ENCODE results near the gene CFDP1.

CFDP1 gene

GRCh38 chr16:75413951-75414350, 19.4 kb downstream of the CFDP1 start:
- no peak for DNase-seq (ENCODE audit: low read depth in 2 of 3, low spot score in 1 of 3)

DNA sequence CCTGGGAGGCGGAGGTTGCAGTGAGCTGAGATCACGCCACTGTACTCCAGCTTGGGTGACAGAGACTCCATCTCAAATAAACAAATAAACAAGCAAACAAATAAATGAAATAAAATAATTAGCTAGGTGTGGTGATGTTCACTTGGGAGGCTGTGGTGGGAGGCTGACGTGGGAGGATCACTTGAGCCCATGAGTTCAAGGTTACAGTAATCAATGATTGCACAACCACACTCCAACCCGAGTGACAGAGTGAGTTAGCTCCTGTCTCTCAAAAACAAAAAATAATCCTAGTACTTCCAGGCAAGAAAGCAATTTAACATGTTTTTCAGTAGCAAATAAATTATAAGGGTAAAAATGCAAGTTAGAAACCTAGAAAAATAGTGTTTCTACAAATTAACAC, 26.4 kb downstream of the CFDP1 start:
- no peak for DNase-seq (ENCODE audit: low read depth in 2 of 3, low spot score in 1 of 3)

- no peak for DNase-seq (ENCODE audit: low read depth in 2 of 3, low spot score in 1 of 3)
These were observed 30.4 kb downstream of the CFDP1 start for GRCh38 chr16:75402821-75403475.

DNA sequence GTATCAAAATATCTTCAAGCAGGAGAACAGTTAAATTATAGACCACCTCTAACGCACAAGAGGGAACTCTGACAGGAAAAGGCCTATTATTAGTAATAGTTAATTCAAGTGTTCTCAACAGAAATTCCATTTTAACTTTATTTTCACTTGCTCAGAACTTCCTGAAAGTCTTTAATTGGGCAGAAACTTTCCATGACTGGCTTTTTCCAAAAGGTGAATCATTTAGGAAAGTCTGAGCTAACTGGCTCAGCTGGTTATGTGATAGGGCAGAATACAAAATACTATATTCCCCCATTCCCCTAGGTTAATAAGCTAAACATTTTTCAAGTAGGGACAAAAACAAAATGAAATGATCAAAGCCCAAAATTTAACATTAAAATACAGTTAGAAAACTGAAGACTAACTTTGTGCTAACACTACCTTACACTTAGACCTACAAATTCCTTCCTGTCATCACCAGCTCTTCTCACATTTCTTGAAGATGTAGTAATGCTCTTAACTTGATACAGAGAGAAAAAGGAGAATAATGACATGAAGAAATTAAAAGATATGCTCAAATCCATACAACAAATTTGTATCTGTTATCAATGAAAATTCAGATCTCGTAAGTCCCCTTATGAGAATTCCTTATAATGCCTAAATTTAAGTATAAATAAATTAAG, 31.0 kb downstream of the CFDP1 start:
- DNase-seq (ENCODE audit: low read depth in 2 of 3, low spot score in 1 of 3) = peak in 1 of 3 donors; percentile 30

GRCh38 chr16:75401691-75402090, 31.6 kb downstream of the CFDP1 start:
- DNase-seq (ENCODE audit: low read depth in 2 of 3, low spot score in 1 of 3) = no peak

DNA sequence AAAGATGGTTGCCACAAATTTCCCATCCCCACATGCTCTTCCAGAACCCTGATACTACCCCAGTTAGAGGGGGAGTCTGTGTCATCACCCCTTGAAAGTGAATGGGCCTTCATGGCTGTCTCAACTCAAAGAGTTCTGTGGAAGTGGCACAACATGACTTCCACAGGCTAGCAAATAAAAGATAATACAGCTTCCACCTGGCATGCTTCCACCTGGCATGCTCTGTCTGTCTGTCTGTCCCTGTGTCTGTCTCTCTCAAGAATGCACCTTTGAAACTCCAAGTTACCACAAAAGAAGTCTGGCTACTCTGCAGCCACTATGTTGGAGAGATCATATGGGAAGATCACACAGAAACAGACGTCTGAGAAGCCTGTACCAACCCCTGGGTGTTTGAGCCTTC, 35.0 kb downstream of the CFDP1 start:
- no peak for DNase-seq (ENCODE audit: low read depth in 2 of 3, low spot score in 1 of 3)

DNA sequence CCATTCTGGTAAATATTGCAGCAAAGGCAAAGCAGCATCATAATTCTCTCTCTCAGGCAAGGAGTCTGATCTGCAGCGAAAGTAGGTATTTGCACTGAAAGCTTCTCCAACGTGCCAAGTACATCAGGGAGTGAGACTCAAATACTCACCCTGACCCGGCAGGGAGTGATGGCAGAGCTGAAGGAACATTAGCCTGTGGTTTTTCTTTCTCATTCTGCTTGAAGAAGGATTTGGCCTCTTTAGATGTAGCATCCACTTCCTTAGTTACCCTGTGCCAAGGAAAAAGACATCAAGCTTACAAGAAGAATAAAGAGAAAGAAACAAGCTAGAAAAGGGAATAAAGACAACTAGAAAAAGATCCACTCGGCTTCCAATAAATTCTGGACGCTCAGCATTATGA, 38.4 kb downstream of the CFDP1 start:
- DNase-seq (ENCODE audit: low read depth in 2 of 3, low spot score in 1 of 3) = no peak

GRCh38 chr16:75392906-75393305, 40.4 kb downstream of the CFDP1 start:
- DNase-seq (ENCODE audit: low read depth in 2 of 3, low spot score in 1 of 3) = no peak

DNA sequence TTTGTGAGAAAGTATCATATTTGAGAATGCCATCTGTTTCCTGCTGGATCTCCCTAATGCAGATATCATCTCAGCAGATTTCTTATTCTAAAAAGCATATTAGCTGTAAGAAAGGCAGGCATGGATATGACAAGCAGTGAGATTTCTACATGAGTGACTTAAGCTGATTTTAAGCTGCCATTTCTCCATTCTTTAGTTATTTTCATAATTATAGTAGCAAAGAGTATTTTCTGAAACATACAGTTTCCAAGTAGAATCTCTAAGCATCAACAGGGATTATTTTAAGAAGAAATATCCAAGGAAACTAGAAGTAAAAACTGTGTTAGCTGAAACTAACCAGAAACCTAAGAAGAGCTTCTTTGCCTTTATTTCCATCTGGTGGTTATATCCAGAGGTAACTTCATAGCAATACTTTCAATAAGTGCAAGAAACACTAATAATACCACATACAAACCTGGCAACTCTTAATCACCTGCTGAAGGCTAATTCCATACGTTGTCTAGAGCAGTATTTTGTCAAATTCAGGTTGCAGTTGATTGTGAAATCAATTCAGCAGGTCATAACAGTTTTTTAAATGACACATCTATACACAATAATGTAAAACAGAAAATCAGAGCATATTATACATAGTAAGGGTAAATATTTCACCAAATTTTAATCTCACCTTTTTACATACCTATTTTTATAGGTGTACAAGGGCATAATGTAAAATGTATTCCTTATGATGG, 42.2 kb downstream of the CFDP1 start:
- DNase-seq (ENCODE audit: low read depth in 2 of 3, low spot score in 1 of 3) = no peak

DNA sequence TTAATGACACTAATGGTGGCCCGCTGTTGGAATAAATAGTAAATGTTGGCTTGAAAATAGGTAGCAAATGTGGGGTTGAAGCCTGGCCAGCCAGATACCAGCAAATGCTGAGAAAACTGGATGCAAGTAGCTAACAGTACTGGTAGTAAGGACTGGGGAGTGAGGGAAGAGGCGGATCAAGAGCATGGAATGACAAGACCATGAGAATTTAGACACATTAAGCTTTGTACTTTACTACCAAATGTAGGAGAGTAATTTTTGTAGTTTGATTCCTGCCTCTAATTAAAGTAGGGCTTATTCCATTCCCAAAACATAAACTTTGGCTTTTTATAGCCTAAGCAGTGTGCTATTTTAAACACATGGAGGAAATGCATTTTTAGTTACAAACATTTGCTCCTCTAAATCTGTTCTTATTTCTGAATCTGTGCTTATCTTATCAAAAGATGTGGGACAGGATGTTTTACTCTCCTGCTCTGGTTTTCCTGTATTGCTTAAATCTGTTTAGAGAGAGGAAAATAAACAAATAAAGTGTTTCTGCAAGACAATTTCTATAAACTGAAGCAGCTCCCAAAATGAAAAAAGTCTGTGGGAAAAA, 44.1 kb downstream of the CFDP1 start:
- no peak for DNase-seq (ENCODE audit: low read depth in 2 of 3, low spot score in 1 of 3)

- DNase-seq (ENCODE audit: low read depth in 2 of 3, low spot score in 1 of 3) = no peak
These were observed 45.4 kb downstream of the CFDP1 start for GRCh38 chr16:75387951-75388350.

GRCh38 chr16:75385507-75386152, 47.7 kb downstream of the CFDP1 start:
- no peak for DNase-seq (ENCODE audit: low read depth in 2 of 3, low spot score in 1 of 3)

DNA sequence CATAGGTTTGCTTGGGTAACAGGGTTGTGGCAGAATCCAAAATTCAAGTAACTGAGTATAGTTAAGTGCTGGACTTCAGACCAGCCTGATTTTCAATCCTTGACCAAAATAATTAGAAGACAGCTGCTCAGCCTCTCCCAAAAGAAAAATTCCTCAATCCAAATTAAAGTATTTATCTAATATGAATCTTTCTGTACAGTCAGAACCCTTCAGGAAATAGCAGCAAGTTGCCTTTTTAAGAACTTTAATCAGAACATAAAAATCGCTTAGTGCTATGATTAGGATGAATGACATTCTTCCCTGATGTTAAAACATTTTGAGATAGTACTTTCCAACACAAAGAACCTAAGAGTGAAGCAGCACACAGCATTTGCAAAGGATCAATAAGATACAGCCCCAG, 50.2 kb downstream of the CFDP1 start:
- DNase-seq (ENCODE audit: low read depth in 2 of 3, low spot score in 1 of 3) = no peak

DNA sequence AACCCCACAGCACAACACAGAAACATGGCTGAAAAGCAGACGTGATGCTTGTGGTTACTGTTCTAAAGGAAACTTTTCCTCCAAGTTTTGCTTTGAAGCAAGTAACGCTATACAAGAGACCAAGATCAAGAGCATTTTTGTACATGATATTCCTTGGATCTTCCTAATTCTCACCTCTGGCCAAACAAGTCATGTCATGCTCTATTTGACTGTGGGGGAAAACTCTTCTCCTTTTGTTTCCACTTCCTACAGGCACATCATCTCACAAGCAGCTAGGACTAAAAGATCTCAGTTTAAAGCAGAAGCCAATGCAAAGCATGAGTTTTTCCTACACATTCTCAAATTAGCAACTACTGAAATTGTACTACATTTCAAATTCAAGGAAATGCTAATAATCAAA, 50.7 kb downstream of the CFDP1 start:
- DNase-seq (ENCODE audit: low read depth in 2 of 3, low spot score in 1 of 3) = no peak

DNA sequence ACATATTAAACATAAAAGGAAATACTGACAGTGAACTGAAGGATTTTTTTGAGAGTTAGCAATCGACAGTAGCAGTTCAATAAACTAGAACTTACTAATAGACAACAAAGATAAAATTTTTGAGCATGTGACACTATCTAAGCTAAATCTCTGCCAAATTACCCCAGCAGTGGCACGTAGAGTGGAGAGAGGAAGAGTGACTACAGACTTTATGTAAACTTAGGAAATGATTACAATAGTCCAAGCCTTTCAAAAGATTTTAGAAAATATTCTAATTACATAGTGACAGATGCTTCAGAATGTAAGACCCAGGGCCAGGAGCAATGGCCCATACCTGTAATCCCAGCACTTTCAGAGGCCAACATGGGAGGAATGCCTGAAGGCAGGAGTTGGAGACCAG, 52.4 kb downstream of the CFDP1 start:
- no peak for DNase-seq (ENCODE audit: low read depth in 2 of 3, low spot score in 1 of 3)

GRCh38 chr16:75379911-75380847, 53.1 kb downstream of the CFDP1 start:
- DNase-seq (ENCODE audit: low read depth in 2 of 3, low spot score in 1 of 3) = peak in 1 of 3 donors; percentile 35

- no peak for DNase-seq (ENCODE audit: low read depth in 2 of 3, low spot score in 1 of 3)
These were observed 54.0 kb downstream of the CFDP1 start for GRCh38 chr16:75379339-75379738.

DNA sequence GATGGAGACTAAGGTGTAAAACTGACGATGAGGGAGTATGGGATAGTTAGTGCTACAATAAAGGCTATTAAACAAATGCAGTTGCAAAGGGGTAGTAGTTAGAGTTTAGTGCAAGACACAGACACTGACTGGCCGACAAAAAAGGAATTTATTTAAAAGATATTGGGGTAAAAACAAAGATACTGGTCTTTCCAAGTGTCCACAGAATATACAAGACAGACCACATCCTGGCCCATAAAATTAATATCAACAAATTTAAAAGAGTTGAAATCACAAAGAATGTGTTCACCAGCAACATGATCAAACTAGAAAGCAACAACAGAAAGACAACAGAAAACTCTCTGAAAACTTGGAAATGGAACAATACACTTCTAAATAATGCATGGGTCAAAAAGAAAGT, 54.7 kb downstream of the CFDP1 start:
- no peak for DNase-seq (ENCODE audit: low read depth in 2 of 3, low spot score in 1 of 3)

DNA sequence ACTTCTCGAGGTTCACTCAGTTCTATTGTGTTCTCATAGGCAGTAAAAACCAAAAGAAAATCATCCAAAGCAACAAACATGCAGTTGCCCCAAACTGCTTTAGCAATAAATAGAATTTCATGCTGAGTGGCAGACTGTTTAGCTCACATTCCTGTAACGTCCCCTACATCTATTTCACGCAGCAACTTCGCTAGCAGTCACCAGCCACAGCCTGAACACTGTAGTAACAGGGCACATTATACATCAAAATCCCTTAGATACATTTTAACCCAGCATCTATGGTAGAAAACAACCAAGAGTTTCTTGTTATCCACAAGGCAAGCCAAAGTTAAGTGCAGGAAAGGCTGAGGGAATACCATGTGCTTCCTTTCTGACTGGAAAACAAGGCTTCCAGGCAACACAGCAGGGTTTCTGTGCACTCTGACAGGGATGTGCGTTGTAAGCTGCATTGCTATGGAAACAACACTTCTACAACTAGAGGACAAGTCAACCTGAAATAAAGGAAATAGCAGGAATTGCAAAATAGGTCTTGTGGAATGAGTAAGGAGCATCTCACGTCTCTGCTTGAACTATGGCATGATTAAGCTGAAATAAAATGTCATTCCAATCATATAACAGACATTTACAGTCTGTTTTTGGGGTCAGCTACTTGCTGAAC, 55.4 kb downstream of the CFDP1 start:
- no peak for DNase-seq (ENCODE audit: low read depth in 2 of 3, low spot score in 1 of 3)

All from stimulated activated CD4-positive, alpha-beta T cell treated with anti-CD3 and anti-CD28 coated beads, Interleukin-12 subunit alpha, Interleukin-12 subunit beta, amount 100 ng/mL, for 48 hours (primary cell).